ENCODE results near the gene SPATA16.

DNA sequence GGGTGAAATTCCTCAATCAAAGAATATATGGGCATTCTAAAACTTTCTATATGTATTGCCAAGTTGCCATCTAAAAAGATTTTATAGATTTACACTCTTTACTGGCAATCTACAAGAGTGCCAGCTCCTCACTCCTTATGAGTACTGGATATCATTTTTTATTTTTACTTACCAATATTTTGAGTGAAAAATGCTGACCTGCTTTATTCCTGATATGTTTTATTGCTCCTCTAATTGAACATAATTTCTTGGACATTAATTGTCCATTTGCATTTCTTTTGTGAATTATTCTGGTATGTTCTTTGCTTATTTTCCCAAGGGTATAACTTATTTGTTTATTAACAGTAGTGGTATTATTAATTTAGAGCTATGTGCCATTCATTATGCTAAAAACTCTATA is 293.7 kb downstream of the SPATA16 start:
- TF ChIP-seq POLR2AphosphoS5 (IDR thresholded peaks at IDR 0.05) = no peak
- TF ChIP-seq, protein P1, sequence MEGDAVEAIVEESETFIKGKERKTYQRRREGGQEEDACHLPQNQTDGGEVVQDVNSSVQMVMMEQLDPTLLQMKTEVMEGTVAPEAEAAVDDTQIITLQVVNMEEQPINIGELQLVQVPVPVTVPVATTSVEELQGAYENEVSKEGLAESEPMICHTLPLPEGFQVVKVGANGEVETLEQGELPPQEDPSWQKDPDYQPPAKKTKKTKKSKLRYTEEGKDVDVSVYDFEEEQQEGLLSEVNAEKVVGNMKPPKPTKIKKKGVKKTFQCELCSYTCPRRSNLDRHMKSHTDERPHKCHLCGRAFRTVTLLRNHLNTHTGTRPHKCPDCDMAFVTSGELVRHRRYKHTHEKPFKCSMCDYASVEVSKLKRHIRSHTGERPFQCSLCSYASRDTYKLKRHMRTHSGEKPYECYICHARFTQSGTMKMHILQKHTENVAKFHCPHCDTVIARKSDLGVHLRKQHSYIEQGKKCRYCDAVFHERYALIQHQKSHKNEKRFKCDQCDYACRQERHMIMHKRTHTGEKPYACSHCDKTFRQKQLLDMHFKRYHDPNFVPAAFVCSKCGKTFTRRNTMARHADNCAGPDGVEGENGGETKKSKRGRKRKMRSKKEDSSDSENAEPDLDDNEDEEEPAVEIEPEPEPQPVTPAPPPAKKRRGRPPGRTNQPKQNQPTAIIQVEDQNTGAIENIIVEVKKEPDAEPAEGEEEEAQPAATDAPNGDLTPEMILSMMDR (IDR thresholded peaks at IDR 0.05) = no peak

All from suprapubic skin (tissue), 3 donors.